Gastrocnemius medialis (tissue), 4 donors: Measurements from ENCODE around the gene KRTAP19-3. TPM values are rescaled to one million over a fixed set of nuclear protein-coding genes. Genes with fewer than 3 reads are reported as not detected.

Source experiments
- ATAC-seq, 2 donors: fragments of 150-250 bp; one replicate each; pipeline ENCODE4 v1.9.1; 2016
- DNase-seq, 2 donors: peaks; one replicate each; pipeline ENCODE4 v3.0.0-alpha.2; 2019
- H3K27ac ChIP-seq, 4 donors: fragments of 200-600 bp; sonication (generic); 1 replicate in 1 of 4; 2 replicates in 3 of 4; pipeline ENCODE4 v1.5.1; 2016 to 2018; ENCODE audit warnings: mild to moderate bottlenecking in 2 of 4, moderate library complexity in 1 of 4
- H3K27me3 ChIP-seq, 3 donors: fragments of 200-600 bp; sonication (generic) in 2 of 3; 1 replicate in 1 of 3; 2 replicates in 2 of 3; pipeline versions ENCODE4 v1.5.1 to v1.6.0; 2016 to 2019; ENCODE audit warnings: mild to moderate bottlenecking in 1 of 3, moderate library complexity in 1 of 3
- H3K36me3 ChIP-seq, 2 donors: fragments of 200-600 bp; sonication (generic) in 1 of 2; one replicate each; pipeline ENCODE4 v1.5.1; 2017 to 2018
- H3K4me1 ChIP-seq, 2 donors: fragments of 200-600 bp; sonication (generic) in 1 of 2; one replicate each; pipeline ENCODE4 v1.5.1; 2016 to 2017; ENCODE audit warnings: mild to moderate bottlenecking in 2 of 2
- H3K4me3 ChIP-seq, 4 donors: fragments of 200-600 bp; sonication (generic) in 3 of 4; 1 replicate in 1 of 4; 2 replicates in 3 of 4; pipeline ENCODE4 v1.5.1; 2016 to 2019; ENCODE audit warnings: mild to moderate bottlenecking in 2 of 4
- H3K9me3 ChIP-seq, 3 donors: fragments of 200-600 bp; sonication (generic) in 2 of 3; 1 replicate in 1 of 3; 2 replicates in 2 of 3; pipeline ENCODE4 v1.5.1; 2016 to 2019
- CTCF ChIP-seq, 5 experiments: fragments of 450-650 bp in 3 of 5; fragments of 200-600 bp in 2 of 5; sonication (generic) in 2 of 5; IDR thresholded peaks in 4 of 5; conservative IDR thresholded peaks in 1 of 5; 1 replicate in 4 of 5; 2 replicates in 1 of 5; pipeline ENCODE4 v1.5.1; 2016 to 2019; ENCODE audit warnings: antibody characterized with exemption in 5 of 5, mild to moderate bottlenecking in 3 of 5, moderate library complexity in 3 of 5
- POLR2A ChIP-seq, 2 donors: fragments of 450-650 bp; IDR thresholded peaks; one replicate each; pipeline ENCODE4 v1.6.1; 2017; ENCODE audit warnings: antibody characterized with exemption in 2 of 2, mild to moderate bottlenecking in 2 of 2, moderate library complexity in 2 of 2
- in situ Hi-C, 4 donors: fragments of 200-750 bp; cut with MboI; loops; one replicate each; pipeline versions ENCODE4 v1.15.0 to v1.8.0; 2017; ENCODE audit warnings: low sequenced_read_pairs in 4 of 4
- intact Hi-C: fragments of 100-400 bp; cut with DNase I; formaldehyde crosslinking; loops from one replicate; pipeline ENCODE4 v1.15.1; 2023; ENCODE audit warnings: low total_unique reads
- total RNA-seq, 4 donors: library from RNA; depleted of rRNA; stranded (reverse); fragments of >200 nt; gene quantifications; one replicate each; pipeline versions ENCODE4 v1.1.0 to v1.2.3, GENCODE V29; 2016

Gene KRTAP19-3
- total RNA-seq, 4 donors from 2014 or later = 1.0 to 12.9 (median 5.0) TPM; not detected in 1

- Histone ChIP-seq H3K4me1 (no peaks in the 10 kb centered on the region), H3K27me3 (no peaks in the 10 kb centered on the region), H3K4me3 (no peak overlapping the region), H3K36me3 (no peaks in the 10 kb centered on the region), H3K9me3 (no peaks in the 10 kb centered on the region), H3K27ac (no peak overlapping the region)
- TF ChIP-seq POLR2A (IDR thresholded peaks at IDR 0.05) = no peak
- no peak for DNase-seq
- intact Hi-C loops = no loop called here
- in situ Hi-C loops = no loop called here
- ATAC-seq = no peak
These were observed 43.3 kb downstream of the KRTAP19-3 start for GRCh38 chr21:30448514-30448913.

GRCh38 chr21:30447056-30447455, 44.8 kb downstream of the KRTAP19-3 start:
- intact Hi-C loops = no loop called here
- TF ChIP-seq POLR2A (IDR thresholded peaks at IDR 0.05) (no peak), CTCF (IDR thresholded peaks at IDR 0.05 in 4 of 5, conservative IDR thresholded peaks at IDR 0.05 in 1 of 5) (no peak)
- no peak for ATAC-seq

GRCh38 chr21:30444204-30444603, 47.6 kb downstream of the KRTAP19-3 start:
- DNase-seq = no peak
- Histone ChIP-seq H3K36me3 (no peaks in the 10 kb centered on the region), H3K27me3 (no peaks in the 10 kb centered on the region), H3K9me3 (no peaks in the 10 kb centered on the region), H3K4me1 (no peaks in the 10 kb centered on the region), H3K27ac (no peak overlapping the region), H3K4me3 (no peak overlapping the region)
- TF ChIP-seq POLR2A (IDR thresholded peaks at IDR 0.05) (no peak), CTCF (IDR thresholded peaks at IDR 0.05 in 4 of 5, conservative IDR thresholded peaks at IDR 0.05 in 1 of 5) (no peak)
- intact Hi-C loops (loop anchor here (5.0 kb wide), 1 partner anchor 288 kb away; no protein-coding TSS in a partner anchor), in situ Hi-C loops (no loop called here)
- ATAC-seq = no peak

More at GRCh38 chr21:30447056-30447455, 44.8 kb downstream of the KRTAP19-3 start:
- Histone ChIP-seq H3K9me3 (no peaks in the 10 kb centered on the region), H3K27me3 (no peaks in the 10 kb centered on the region), H3K36me3 (no peaks in the 10 kb centered on the region), H3K4me1 (no peaks in the 10 kb centered on the region), H3K4me3 (no peak overlapping the region), H3K27ac (no peak overlapping the region)
- in situ Hi-C loops = no loop called here
- no peak for DNase-seq

GRCh38 chr21:30443226-30443625, 48.6 kb downstream of the KRTAP19-3 start:
- H3K27ac ChIP-seq = no peak overlapping the region
- ATAC-seq (no peak), DNase-seq (no peak)
- H3K36me3 ChIP-seq = no peaks in the 10 kb centered on the region
- no peak overlapping the region for H3K4me3 ChIP-seq
- in situ Hi-C loops = no loop called here
- H3K4me1 ChIP-seq = no peaks in the 10 kb centered on the region
- H3K27me3 ChIP-seq = no peaks in the 10 kb centered on the region
- H3K9me3 ChIP-seq = no peaks in the 10 kb centered on the region
- intact Hi-C loops = loop anchor here (5.0 kb wide), 1 partner anchor 289 kb away; no protein-coding TSS in a partner anchor
- TF ChIP-seq POLR2A (IDR thresholded peaks at IDR 0.05) (no peak), CTCF (IDR thresholded peaks at IDR 0.05 in 4 of 5, conservative IDR thresholded peaks at IDR 0.05 in 1 of 5) (no peak)

Other genes starting within 250 kb of the KRTAP19-3 start
- not detected for gene KRTAP24-1, start 209.1 kb downstream of the KRTAP19-3 start, total RNA-seq
- gene KRTAP25-1, start 202.5 kb downstream of the KRTAP19-3 start, total RNA-seq = not detected
- gene KRTAP26-1, start 171.7 kb downstream of the KRTAP19-3 start, total RNA-seq = not detected
- not detected for gene KRTAP27-1, start 154.3 kb downstream of the KRTAP19-3 start, total RNA-seq
- gene KRTAP23-1, start 143.4 kb downstream of the KRTAP19-3 start, total RNA-seq = not detected
- not detected for gene KRTAP13-2, start 119.7 kb downstream of the KRTAP19-3 start, total RNA-seq
- gene KRTAP13-1, start 96.0 kb downstream of the KRTAP19-3 start, total RNA-seq = not detected
- not detected for gene KRTAP13-3, start 66.1 kb downstream of the KRTAP19-3 start, total RNA-seq
- gene KRTAP13-4, start 61.8 kb downstream of the KRTAP19-3 start, total RNA-seq = not detected
- gene KRTAP15-1, start 51.7 kb downstream of the KRTAP19-3 start, total RNA-seq = not detected
- gene KRTAP19-1, start 11.6 kb downstream of the KRTAP19-3 start, total RNA-seq = not detected
- gene KRTAP19-2, start 4.6 kb downstream of the KRTAP19-3 start, total RNA-seq = not detected
- not detected for gene KRTAP19-4, start 5.2 kb upstream of the KRTAP19-3 start, total RNA-seq
- gene KRTAP19-5, start 10.1 kb upstream of the KRTAP19-3 start, total RNA-seq = not detected
- gene KRTAP19-6, start 49.9 kb upstream of the KRTAP19-3 start, total RNA-seq = not detected
- gene KRTAP19-7, start 69.3 kb upstream of the KRTAP19-3 start, total RNA-seq = not detected
- not detected for gene KRTAP22-2, start 98.4 kb upstream of the KRTAP19-3 start, total RNA-seq
- not detected for gene KRTAP6-3, start 100.4 kb upstream of the KRTAP19-3 start, total RNA-seq
- not detected for gene KRTAP6-2, start 106.9 kb upstream of the KRTAP19-3 start, total RNA-seq
- gene KRTAP22-1, start 109.1 kb upstream of the KRTAP19-3 start, total RNA-seq = not detected
- not detected for gene KRTAP6-1, start 121.9 kb upstream of the KRTAP19-3 start, total RNA-seq
- not detected for gene KRTAP20-1, start 124.4 kb upstream of the KRTAP19-3 start, total RNA-seq
- not detected for gene KRTAP20-4, start 128.6 kb upstream of the KRTAP19-3 start, total RNA-seq
- gene KRTAP20-2, start 143.2 kb upstream of the KRTAP19-3 start, total RNA-seq = not detected
- gene KRTAP20-3, start 150.9 kb upstream of the KRTAP19-3 start, total RNA-seq = not detected
- not detected for gene KRTAP21-3, start 226.8 kb upstream of the KRTAP19-3 start, total RNA-seq